Measurements from ENCODE around the gene KIR3DL2. TPM values are rescaled to one million over a fixed set of nuclear protein-coding genes. Genes with fewer than 3 reads are reported as not detected.
"Not testable (repeated sequence)": the region's sequence is repeated elsewhere in the genome, so short reads cannot be mapped to it uniquely, and the experiment has no call there.

The KIR3DL2 gene
- total RNA-seq = not detected in 2 replicates
- not detected for polyA plus RNA-seq (2012)

DNA sequence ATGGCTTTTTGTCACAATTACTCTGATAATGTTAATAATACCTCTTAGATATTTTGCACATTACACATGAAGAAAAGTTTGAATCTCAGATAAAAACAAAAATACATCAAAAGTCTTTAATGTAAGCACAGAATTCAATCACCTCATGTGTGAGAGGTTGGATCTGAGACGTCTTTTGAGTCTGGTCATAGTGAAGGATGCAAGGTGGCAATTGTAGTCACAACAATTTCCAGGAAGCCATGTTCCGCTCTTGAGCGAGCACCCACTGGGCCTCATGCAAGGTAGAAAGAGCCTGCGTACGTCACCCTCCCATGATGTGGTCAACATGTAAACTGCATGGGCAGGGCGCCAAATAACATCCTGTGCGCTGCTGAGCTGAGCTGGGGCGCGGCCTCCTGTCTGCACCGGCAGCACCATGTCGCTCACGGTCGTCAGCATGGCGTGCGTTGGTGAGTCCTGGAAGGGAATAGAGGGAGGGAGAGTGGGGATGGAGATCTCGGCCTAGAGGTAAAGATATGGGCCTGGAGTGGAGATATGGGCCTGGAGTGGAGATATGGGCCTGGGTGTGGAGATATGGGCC, at the start of gene KIR3DL2:
TSS of gene KIR3DL2 (plus strand) at position 383 of the 580 bp plus-strand sequence. CDS start at position 416, 33 bp downstream.
- not testable (repeated sequence) for DNase-seq (ENCODE audit: low read depth)

DNA sequence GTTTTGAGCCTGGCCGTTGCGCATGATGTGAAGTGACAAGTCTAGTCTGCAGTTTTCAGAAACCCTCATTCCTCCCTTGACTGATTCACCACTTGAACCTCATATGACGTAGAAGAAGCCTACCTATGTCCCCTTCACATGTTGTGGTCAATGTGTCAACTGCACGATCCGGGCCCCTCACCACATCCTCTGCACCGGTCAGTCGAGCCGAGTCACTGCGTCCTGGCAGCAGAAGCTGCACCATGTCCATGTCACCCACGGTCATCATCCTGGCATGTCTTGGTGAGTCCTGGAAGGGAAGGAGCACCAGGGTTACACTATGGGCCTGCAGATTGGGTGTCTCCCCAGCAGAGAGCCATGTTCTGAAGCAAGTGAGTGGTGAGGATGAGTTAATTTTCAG, 46.8 kb upstream of the KIR3DL2 start, which contains the start of gene KIR2DL4:
TSS of gene KIR2DL4 (plus strand) at position 201 of the 400 bp plus-strand sequence. CDS start at position 243, 42 bp downstream.
- DNase-seq (ENCODE audit: low read depth) = no peak

DNA sequence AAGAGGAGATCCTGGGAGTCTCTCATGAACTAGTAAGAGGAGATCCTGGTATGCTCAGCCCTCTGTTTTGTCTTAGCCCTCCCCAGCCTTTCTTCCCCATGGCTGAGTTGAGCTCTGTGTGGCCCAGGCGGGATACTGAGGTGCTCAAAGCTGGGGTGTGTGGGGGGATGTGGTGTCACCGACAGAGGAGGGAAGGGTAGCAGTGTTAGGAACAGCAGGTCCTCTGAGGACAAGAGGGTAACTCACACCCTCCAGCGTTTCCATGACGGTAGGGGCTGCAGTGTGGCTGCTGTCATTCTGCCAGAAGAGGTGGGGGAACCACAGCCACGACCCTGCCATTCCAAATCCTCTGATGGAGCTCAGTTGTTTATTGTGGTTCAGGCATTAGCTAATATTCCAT, 46.1 kb upstream of the KIR3DL2 start:
- no peak for DNase-seq (ENCODE audit: low read depth)

DNA sequence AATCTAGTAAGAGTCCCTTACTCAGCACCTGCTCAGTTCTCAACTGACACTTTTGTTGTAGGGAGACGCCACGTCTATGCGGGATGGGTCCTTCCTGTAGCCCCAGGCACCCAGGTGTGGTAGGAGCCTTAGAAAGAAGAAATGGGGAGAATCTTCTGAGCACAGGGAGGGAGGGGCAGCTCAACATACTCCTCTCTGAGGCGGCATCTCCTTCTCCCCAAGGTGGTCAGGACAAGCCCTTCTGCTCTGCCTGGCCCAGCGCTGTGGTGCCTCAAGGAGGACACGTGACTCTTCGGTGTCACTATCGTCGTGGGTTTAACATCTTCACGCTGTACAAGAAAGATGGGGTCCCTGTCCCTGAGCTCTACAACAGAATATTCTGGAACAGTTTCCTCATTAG, 45.7 kb upstream of the KIR3DL2 start:
- DNase-seq (ENCODE audit: low read depth) = no peak

DNA sequence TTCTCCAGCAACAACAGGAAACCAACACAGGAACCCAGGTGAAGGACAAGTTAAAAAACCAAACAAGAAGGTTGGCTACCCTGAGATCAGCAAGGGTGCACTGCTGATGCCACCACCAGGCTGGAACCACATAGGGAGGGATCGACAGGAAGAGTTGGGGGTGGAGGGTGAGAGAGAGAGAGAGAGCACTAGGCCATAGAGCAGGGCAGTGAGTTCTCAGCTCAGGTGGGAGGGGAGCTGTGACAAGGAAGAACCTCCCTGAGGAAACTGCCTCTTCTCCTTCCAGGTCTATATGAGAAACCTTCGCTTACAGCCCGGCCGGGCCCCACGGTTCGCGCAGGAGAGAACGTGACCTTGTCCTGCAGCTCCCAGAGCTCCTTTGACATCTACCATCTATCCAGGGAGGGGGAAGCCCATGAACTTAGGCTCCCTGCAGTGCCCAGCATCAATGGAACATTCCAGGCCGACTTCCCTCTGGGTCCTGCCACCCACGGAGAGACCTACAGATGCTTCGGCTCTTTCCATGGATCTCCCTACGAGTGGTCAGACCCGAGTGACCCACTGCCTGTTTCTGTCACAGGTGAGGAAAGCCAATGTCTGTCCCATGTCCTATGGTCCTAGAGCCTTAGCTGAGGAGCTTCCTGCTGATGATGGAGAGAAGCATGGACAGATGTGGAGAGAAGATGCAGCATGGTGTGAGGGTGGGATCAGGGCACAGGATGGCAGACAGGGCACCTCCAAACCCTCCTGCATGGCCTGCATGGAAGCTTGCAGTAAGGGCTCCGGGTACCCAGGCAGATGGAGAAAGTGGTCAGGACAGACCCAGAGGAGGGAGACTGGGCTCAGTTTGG, 44.4 kb upstream of the KIR3DL2 start:
- DNase-seq (ENCODE audit: low read depth) = no peak

DNA sequence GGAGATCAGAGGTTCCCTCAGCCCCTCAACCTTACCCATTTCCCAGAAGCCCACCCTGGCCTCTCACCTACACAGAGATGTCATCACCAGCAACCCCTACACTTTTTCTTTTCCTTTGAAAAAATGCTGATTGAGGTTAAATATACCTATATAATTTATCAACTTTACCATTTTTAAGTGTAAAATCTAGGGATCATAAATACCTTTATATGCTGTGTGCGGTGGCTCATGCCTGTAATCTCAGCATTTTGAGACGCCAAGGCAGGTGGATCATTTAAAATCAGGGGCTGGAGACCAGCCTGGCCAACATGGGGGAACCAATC, 43.8 kb upstream of the KIR3DL2 start:
- DNase-seq (ENCODE audit: low read depth) = no peak

DNA sequence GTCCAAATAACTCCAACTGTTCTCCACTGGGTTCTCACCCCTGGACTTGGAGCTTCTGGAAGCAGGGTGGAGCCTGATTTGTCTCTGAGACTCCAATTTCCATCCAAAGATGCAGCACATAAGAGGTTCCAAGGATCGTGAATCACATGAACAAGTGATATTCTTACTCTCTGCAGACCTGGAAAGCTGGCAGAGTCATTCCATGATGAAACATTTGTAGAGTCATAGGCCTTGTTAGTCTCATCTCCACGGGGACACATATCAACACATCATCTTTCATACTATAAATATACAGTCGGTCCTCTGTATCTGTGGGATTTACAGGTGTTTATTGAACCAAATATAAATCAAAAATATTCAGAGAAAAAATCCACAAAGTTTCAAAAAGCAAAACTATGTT, 35.7 kb upstream of the KIR3DL2 start:
- DNase-seq (ENCODE audit: low read depth) = not testable (repeated sequence)

DNA sequence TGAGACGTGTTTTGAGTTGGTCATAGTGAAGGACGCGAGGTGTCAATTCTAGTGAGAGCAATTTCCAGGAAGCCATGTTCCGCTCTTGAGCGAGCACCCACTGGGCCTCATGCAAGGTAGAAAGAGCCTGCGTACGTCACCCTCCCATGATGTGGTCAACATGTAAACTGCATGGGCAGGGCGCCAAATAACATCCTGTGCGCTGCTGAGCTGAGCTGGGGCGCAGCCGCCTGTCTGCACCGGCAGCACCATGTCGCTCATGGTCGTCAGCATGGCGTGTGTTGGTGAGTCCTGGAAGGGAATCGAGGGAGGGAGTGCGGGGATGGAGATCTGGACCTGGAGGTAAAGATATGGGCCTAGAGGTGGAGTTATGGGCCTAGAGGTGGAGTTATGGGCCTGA, 34.0 kb upstream of the KIR3DL2 start, which contains the start of gene KIR3DL1:
TSS of gene KIR3DL1 (plus strand) at position 218 of the 400 bp plus-strand sequence.
- not testable (repeated sequence) for DNase-seq (ENCODE audit: low read depth)

DNA sequence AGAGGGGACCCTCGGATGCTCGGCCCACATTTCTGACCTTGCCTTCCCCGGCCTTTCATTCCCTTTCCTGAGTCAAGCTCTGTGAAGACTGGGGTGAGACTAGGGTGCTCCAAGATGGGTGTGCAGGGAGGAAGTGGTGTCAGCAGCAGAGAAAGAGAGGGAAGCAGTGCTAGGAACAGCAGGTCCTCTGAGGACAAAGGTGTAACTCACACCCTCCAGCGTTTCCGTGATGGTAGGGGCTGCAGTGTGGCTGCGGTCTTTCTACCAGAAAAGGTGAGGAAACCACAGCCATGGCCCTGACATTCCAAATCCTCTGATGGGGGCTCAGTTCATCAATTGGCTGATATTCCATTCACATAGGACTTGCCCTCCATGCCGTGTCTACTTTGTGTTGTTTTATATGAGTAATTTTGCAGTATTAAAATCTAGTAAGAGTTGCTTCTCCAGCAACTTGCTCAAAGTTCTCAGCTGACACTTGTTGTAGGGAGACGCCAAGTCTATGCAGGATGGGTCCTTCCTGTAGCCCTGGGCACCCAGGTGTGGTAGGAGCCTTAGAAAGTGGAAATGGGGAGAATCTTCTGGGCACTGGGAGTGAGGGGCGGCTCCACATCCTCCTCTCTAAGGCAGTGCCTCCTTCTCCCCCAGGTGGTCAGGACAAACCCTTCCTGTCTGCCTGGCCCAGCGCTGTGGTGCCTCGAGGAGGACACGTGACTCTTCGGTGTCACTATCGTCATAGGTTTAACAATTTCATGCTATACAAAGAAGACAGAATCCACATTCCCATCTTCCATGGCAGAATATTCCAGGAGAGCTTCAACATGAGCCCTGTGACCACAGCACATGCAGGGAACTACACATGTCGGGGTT, 32.3 kb upstream of the KIR3DL2 start:
- no peak for DNase-seq (ENCODE audit: low read depth)

DNA sequence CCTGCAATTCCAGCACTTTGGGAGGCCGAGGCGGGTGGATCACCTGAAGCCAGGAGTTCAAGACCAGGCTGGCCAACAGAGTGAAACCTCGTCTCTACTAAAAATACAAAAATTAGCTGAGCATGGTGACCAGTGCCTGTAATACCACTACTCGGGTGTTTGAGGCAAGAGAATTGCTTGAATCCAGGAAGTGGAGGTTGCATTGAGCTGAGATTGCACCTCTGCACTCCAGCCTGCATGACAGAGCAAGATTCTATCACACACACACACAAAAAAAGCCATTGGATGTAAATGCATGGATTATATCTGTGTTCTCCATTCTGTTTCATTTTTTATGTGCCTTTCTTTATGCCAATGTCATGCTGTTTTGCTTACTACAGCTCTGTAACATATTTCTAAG, 25.8 kb upstream of the KIR3DL2 start:
- not testable (repeated sequence) for DNase-seq (ENCODE audit: low read depth)

DNA sequence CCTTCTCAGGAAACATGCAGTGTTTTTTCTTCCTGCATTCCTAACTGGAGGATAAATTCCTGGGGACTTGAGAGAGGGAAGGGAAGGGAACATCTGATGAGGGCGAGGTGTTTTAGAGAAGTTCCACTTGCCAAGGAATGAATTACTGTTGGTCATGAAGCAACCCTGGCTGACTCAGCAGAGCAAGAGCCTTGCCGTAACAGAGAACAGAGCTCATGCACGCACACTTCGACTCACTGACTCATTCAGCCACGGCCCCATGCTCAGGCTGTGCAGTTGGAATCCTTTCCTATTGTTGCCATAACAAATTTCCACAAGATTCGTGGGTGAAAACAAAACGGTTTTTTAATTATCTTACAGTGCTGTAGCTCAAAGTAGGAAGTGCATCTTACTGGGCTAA, 24.9 kb upstream of the KIR3DL2 start:
- DNase-seq (ENCODE audit: low read depth) = not testable (repeated sequence)

DNA sequence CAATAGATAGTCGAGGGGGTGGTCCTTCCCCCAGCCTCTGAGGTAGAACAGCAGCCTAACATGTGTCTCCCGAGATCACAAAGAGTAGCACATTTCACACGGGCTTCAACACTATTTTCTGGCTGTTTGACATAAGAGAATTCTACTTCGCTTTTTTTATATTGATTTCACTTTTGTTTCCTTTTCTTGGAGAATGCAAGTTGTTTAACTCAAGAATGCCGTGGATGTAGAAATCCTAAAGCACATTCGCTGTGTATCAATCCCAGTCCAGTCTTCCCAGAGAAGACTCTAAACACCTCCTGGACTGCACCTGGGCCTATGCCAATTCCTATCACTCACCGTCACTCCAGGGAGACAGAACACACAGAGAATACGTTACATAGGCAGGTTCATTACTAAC, 22.2 kb upstream of the KIR3DL2 start:
- not testable (repeated sequence) for DNase-seq (ENCODE audit: low read depth)

DNA sequence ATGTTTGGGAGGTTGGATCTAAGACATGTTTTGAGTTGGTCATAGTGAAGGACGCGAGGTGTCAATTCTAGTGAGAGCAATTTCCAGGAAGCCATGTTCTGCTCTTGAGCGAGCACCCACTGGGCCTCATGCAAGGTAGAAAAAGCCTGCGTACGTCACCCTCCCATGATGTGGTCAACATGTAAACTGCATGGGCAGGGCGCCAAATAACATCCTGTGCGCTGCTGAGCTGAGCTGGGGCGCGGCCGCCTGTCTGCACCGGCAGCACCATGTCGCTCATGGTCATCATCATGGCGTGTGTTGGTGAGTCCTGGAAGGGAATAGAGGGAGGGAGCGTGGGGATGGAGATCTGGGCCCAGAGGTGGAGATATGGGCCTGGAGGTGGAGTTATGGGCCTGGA, 17.7 kb upstream of the KIR3DL2 start, which contains the start of gene KIR2DS4:
TSS of gene KIR2DS4 (plus strand) at position 181 of the 400 bp plus-strand sequence.
- not testable (repeated sequence) for DNase-seq (ENCODE audit: low read depth)

DNA sequence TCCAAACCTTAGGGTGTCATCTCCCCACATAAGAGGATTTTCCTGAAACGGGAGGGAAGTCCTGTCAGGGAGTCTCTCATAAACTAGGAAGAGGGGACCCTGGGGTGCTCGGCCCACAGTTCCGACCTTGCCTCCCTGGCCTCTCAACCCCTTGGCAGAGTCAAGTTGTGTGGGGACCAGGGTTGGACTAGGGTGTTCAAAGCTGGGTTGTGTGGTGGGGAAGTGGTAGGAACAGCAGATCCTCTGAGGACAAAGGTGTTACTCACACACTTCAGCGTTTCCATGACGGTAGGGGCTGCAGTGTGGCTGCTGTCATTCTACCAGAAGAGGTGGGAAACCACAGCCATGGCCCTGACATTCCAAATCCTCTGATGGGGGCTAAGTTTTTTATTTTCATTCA, 15.1 kb upstream of the KIR3DL2 start:
- DNase-seq (ENCODE audit: low read depth) = not testable (repeated sequence)

DNA sequence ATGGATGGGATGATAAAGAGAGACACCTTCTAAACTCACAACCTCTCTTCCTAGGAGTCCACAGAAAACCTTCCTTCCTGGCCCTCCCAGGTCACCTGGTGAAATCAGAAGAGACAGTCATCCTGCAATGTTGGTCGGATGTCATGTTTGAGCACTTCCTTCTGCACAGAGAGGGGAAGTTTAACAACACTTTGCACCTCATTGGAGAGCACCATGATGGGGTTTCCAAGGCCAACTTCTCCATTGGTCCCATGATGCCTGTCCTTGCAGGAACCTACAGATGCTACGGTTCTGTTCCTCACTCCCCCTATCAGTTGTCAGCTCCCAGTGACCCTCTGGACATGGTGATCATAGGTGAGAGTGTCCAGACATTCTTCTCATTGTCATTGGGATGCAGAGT, 12.7 kb upstream of the KIR3DL2 start:
- DNase-seq (ENCODE audit: low read depth) = not testable (repeated sequence)

DNA sequence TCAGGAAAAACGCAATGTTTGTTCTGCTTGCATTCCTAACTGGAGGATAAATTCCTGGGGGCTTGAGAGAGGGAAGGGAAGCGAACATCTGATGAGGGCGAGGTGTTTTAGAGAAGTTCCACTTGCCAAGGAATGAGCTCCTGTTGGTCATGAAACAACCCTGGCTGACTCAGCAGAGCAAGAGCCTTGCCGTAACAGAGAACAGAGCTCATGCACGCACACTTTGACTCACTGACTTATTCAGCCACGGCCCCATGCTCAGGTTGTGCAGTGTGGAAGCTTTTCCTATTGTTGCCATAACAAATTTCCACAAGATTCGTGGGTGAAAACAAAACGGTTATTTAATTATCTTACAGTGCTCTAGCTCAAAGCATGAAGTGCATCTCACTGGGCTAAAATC, 7.1 kb upstream of the KIR3DL2 start:
- not testable (repeated sequence) for DNase-seq (ENCODE audit: low read depth)

DNA sequence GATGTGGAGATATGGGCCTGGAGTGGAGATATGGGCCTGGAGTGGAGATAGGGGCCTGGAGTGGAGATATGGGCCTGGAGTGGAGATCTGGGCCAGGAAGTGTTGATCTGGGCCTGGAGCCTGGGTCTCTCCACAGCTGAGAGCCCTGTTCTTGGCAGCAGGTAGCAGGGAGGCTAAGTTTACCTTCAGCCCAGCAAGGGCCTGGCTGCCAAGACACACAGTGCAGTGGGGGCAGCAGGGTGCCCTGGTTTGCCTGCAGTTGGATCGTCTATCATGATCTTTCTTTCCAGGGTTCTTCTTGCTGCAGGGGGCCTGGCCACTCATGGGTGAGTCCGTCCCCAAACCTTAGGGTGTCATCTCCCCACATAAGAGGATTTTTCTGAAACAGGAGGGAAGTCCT, 687 bp downstream of the KIR3DL2 start:
- DNase-seq (ENCODE audit: low read depth) = no peak

DNA sequence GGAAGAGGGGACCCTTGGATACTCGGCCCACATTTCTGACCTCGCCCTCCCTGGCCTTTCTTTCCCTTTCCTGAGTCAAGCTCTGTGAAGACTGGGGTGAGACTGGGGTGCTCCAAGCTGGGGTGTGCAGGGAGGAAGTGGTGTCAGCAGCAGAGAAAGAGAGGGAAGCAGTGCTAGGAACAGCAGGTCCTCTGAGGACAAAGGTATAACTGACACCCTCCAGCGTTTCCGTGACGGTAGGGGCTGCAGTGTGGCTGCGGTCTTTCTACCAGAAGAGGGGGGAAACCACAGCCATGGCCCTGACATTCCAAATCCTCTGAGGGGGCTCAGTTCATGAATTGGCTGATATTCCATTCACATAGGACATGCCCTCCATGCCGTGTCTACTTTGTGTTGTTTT, 1.1 kb downstream of the KIR3DL2 start:
- DNase-seq (ENCODE audit: low read depth) = no peak

DNA sequence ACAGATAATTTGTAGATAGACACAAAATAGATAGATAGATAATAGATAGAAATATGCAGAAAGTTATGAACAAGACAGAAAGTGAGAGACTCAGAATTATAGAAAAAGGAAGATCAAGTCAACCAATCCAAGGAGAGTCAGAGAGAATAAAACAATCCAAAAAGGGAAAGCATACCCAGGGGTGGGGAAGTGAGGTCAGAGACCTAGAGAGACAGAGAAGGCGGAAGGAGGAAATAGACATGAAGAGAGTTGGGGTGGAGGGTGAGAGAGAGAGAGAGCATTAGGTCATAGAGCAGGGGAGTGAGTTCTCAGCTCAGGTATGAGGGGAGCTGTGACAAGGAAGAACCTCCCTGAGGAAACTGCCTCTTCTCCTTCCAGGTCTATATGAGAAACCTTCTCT, 5.0 kb downstream of the KIR3DL2 start:
- not testable (repeated sequence) for DNase-seq (ENCODE audit: low read depth)

DNA sequence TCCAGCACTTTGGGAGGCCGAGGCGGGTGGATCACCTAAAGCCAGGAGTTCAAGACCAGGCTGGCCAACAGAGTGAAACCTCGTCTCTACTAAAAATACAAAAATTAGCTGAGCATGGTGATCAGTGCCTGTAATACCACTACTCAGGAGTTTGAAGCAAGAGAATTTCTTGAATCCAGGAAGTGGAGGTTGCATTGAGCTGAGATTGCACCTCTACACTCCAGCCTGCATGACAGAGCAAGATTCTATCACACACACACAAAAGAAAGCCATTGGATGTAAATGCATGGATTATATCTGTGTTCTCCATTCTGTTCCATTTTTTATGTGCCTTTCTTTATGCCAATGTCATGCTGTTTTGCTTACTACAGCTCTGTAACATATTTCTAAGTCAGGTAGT, 8.2 kb downstream of the KIR3DL2 start:
- not testable (repeated sequence) for DNase-seq (ENCODE audit: low read depth)

DNA sequence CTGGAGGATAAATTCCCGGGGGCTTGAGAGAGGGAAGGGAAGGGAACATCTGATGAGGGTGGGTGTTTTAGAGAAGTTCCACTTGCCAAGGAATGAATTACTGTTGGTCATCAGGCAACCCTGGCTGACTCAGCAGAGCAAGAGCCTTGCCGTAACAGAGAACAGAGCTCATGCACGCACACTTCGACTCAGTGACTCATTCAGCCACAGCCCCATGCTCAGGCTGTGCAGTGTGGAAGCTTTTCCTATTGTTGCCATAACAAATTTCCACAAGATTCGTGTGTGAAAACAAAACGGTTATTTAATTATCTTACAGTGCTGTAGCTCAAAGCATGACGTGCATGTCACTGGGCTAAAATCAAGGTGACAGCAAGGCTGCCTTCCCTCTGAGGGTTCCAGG, 9.2 kb downstream of the KIR3DL2 start:
- DNase-seq (ENCODE audit: low read depth) = peak; percentile 2

All from myocyte (in vitro differentiated cells).